Raji (cell line): ENCODE data around the gene CMIP.

Experiments used
- POLR2A ChIP-seq: IDR thresholded peaks from 2 replicates; pipeline ENCODE4 v1.6.1; 2011; ENCODE audit warnings: low read depth, low read length, control low read depth; ENCODE audit not compliant: insufficient read depth

CMIP gene

GRCh38 chr16:81553814-81554675 is 109.4 kb downstream of the CMIP start:
- no peak for TF ChIP-seq POLR2A

DNA sequence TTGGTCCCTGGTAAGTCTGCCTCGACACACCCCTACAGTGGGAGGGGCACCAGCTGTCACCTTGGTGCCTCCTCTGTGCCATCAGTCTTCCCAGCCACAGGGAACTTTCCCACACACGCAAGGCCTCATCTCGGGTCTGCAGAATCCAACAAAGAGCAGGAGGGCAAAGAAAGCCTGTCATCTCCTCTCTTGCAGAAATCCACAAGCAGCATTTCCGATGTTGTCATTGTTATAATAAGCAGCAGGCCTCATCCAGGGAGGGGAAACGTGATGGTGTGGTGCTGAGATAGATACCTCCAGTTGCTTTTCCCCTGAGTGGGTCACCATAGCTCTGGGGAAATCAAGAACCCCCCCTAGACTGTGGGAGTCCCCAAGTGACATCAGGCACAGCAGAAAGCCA is 110.4 kb downstream of the CMIP start:
- TF ChIP-seq POLR2A: no peak

DNA sequence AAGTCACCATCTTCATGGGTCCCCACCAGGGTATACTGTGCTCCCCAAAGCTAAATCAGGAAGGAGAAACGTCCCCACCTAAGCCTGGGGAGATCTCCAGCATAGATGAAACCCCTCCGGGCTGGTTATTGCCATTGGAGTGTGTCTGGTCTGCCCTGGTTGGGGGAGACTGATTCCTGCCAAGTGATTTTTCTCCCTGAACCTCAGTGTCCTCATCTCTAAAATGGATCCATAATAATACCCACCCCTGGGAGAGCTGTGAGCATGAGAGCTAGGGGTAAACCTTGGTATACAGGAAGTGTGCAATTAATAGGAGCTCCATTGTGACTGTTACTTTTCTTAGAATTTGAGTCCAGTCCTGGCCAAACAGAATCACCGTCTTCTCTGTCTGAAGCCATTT is 111.1 kb downstream of the CMIP start:
- TF ChIP-seq POLR2A: no peak

GRCh38 chr16:81556715-81557284 is 112.2 kb downstream of the CMIP start:
- TF ChIP-seq POLR2A: no peak

DNA sequence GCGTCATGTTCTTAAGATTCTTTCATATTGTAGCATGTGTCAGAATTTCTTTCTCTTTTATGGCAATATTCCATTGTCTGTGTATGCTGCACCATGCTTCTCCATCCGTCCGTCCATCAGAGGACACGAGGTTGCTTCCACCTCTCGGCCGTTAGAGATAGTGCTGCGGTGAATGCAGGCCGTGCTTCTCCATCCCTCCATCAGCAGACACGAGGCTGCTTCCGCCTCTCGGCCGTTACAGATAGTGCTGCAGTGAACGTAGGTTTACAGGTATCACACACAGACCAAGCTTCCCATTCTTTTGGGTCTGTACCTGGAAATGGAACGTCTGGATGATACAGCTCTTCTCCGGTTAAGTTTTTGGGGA is 113.5 kb downstream of the CMIP start:
- TF ChIP-seq POLR2A: no peak

- no peak for TF ChIP-seq POLR2A
Observed at GRCh38 chr16:81558444-81559175, 114.0 kb downstream of the CMIP start.

- TF ChIP-seq POLR2A: no peak
Observed at GRCh38 chr16:81560979-81561657, 116.5 kb downstream of the CMIP start.

GRCh38 chr16:81562174-81562849 is 117.7 kb downstream of the CMIP start:
- TF ChIP-seq POLR2A: no peak

DNA sequence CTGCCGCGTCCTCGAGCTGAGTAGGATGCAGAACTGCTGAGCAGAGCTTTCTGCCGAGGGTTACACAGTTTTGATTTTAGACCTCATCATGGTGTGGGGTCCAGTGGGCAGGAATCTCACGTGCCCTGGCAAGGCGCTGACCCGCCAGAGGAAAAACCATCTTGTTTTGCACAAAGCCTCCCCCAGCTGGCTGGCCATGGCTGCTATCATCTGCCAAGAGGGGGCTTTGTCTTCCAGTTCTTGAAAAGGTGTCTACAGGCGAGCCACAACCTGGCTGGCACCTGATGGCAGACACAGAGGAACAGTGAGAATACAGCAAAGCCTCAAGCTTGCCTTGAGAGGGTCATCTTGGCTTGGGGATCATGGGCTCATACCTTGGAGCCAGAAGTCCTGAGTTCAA is 118.3 kb downstream of the CMIP start:
- TF ChIP-seq POLR2A: no peak

DNA sequence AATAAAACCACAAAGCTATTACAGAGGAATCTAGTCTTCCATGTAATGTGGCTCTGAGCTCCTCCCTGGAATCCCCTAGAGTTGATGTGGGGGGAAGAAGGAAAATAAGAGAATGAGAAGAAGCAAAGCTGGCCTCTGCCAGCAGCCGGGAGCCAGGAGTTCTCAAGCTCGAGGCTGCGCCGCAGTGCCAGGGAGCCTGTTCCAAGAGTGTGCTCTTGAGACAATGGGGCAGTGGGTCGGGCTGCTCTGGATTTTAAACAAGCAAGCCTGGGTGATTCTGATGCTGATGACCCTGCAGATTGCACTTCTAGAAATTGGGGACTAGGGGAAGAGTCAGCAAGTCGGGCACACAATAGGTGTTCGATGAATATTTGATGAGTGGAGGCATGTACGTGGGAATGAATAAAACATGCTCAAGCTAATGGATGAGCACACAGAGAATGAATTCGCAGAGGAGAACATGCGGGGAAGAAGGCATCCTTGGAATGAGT is 119.9 kb downstream of the CMIP start:
- no peak for TF ChIP-seq POLR2A

GRCh38 chr16:81565321-81566028 is 120.9 kb downstream of the CMIP start:
- TF ChIP-seq POLR2A: no peak

GRCh38 chr16:81566086-81567007 is 121.7 kb downstream of the CMIP start:
- no peak for TF ChIP-seq POLR2A

DNA sequence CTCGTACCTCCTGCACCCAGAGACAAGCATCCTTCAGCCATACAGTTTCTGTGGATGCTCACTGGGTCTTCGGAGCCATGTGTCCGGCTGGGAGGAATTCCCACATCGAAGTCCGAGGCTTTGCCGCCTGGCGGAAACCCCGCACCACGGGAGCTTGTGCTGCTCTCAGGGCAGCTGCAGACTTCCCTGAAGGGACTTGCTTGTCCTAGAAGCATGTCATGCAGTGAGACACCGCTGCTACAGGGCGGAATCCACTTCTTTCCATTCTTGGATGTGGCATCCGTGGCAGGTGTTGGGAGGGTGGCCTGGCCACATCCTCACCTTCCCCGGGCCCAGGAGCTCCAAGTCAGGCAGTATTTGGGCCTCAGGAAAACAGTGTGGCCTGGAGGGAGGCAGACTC is 122.5 kb downstream of the CMIP start:
- TF ChIP-seq POLR2A: no peak
